Prostate gland (tissue), 2 donors: Measurements from ENCODE around the gene VPS13A. TPM values are rescaled to one million over a fixed set of nuclear protein-coding genes. Genes with fewer than 3 reads are reported as not detected.
"Not testable (repeated sequence)": the region's sequence is repeated elsewhere in the genome, so short reads cannot be mapped to it uniquely, and the experiment has no call there.

Experiments used
- DNase-seq: peaks from one replicate; pipeline ENCODE4 v3.0.0-alpha.2; 2019; ENCODE audit warnings: low spot score
- H3K27ac ChIP-seq, 2 donors: fragments of 200-600 bp; sonication (generic); 2 replicates each; pipeline ENCODE4 v1.5.1; 2017 to 2019
- H3K27me3 ChIP-seq: fragments of 200-600 bp; sonication (generic); replicated peaks from 2 replicates; pipeline ENCODE4 v1.5.1; 2019; ENCODE audit not compliant: insufficient read depth
- H3K36me3 ChIP-seq, 2 donors: fragments of 200-600 bp; sonication (generic); 1 replicate in 1 of 2; 2 replicates in 1 of 2; pipeline versions ENCODE4 v1.5.1 to v1.8.1; 2017 to 2019
- H3K4me1 ChIP-seq: fragments of 200-600 bp; sonication (generic); replicated peaks from 2 replicates; pipeline ENCODE4 v1.5.1; 2019
- H3K4me3 ChIP-seq, 2 donors: fragments of 200-600 bp; sonication (generic); 2 replicates each; pipeline ENCODE4 v1.5.1; 2017 to 2019
- H3K9me3 ChIP-seq: fragments of 200-600 bp; sonication (generic); 2 replicates; pipeline ENCODE4 v1.5.1; 2017
- CTCF ChIP-seq, 4 experiments: fragments of 200-600 bp in 2 of 4; fragments of 450-650 bp in 2 of 4; sonication (generic) in 2 of 4; IDR thresholded peaks; 1 replicate in 3 of 4; 2 replicates in 1 of 4; pipeline ENCODE4 v1.5.1; 2016 to 2019; ENCODE audit warnings: antibody characterized with exemption in 4 of 4, mild to moderate bottlenecking in 2 of 4, moderate library complexity in 2 of 4
- POLR2A ChIP-seq: fragments of 450-650 bp; IDR thresholded peaks from one replicate; pipeline ENCODE4 v1.6.1; 2016; ENCODE audit warnings: antibody characterized with exemption, mild to moderate bottlenecking
- POLR2AphosphoS5 ChIP-seq: sonication (generic); formaldehyde crosslinking; IDR thresholded peaks from one replicate; pipeline ENCODE4 v1.6.1; 2017; ENCODE audit warnings: antibody characterized with exemption
- WGBS: methylation state at CpG from one replicate; pipeline ENCODE4 v1.1.5; 2018; 5-methylcytosine and 5-hydroxymethylcytosine counted together
- intact Hi-C: fragments of 100-400 bp; cut with DNase I; formaldehyde crosslinking; loops from one replicate; pipeline ENCODE4 v1.14.2; 2022
- total RNA-seq, 2 donors: library from RNA; depleted of rRNA; stranded (reverse); fragments of >200 nt; gene quantifications; one replicate each; pipeline ENCODE4 v1.1.0, GENCODE V29; 2016

VPS13A gene
- total RNA-seq, 2 donors from 2014 or later: 22.7 to 25.2 TPM

- Histone ChIP-seq H3K9me3 (no peaks in the 10 kb centered on the region), H3K27ac (no peak overlapping the region), H3K4me3 (no peak overlapping the region), H3K27me3 (no peaks in the 10 kb centered on the region), H3K4me1 (no peaks in the 10 kb centered on the region), H3K36me3 (no peaks in the 10 kb centered on the region)
- intact Hi-C loops: loop anchor here (5.0 to 10.0 kb wide), 2 partner anchors 209 to 386 kb away; partner anchors contain the start of gene GNA14
- TF ChIP-seq POLR2A: no peak
- TF ChIP-seq POLR2AphosphoS5: no peak
- TF ChIP-seq CTCF (IDR thresholded peaks at IDR 0.05): no peak
- DNase-seq: no peak
- 78% methylated on average over 3 of the region's 3 CpGs for WGBS
These were observed 261.3 kb downstream of the VPS13A start for GRCh38 chr9:77438653-77439052.

GRCh38 chr9:77440057-77440456 is 262.7 kb downstream of the VPS13A start:
- Histone ChIP-seq H3K27me3 (no peaks in the 10 kb centered on the region), H3K4me3 (no peak overlapping the region), H3K9me3 (no peaks in the 10 kb centered on the region), H3K4me1 (no peaks in the 10 kb centered on the region), H3K27ac (no peak overlapping the region), H3K36me3 (no peaks in the 10 kb centered on the region)
- no peak for DNase-seq
- WGBS: 40% methylated on average over 10 of the region's 10 CpGs
- TF ChIP-seq POLR2AphosphoS5 (no peak), CTCF (IDR thresholded peaks at IDR 0.05) (no peak), POLR2A (no peak)
- intact Hi-C loops: no loop called here

GRCh38 chr9:77441124-77441523 is 263.8 kb downstream of the VPS13A start:
- H3K4me1 ChIP-seq, intact Hi-C loops, H3K4me3 ChIP-seq, H3K27me3 ChIP-seq, H3K9me3 ChIP-seq, H3K36me3 ChIP-seq, H3K27ac ChIP-seq, DNase-seq: not testable (repeated sequence)
- 83% methylated on average over 7 of the region's 7 CpGs for WGBS

GRCh38 chr9:77442436-77442835 is 265.1 kb downstream of the VPS13A start:
- H3K4me3 ChIP-seq: no peak overlapping the region
- no peak for DNase-seq
- no peaks in the 10 kb centered on the region for H3K27me3 ChIP-seq
- WGBS: 92% methylated on average over 1 of the region's 1 CpG
- intact Hi-C loops: no loop called here
- no peak overlapping the region for H3K27ac ChIP-seq
- H3K36me3 ChIP-seq: no peaks in the 10 kb centered on the region
- H3K4me1 ChIP-seq: no peaks in the 10 kb centered on the region
- TF ChIP-seq CTCF (IDR thresholded peaks at IDR 0.05) (no peak), POLR2A (no peak), POLR2AphosphoS5 (no peak)
- H3K9me3 ChIP-seq: no peaks in the 10 kb centered on the region

- WGBS: 88% methylated on average over 1 of the region's 1 CpG
- H3K27me3 ChIP-seq: no peaks in the 10 kb centered on the region
- no peak overlapping the region for H3K27ac ChIP-seq
- no peak overlapping the region for H3K4me3 ChIP-seq
- H3K36me3 ChIP-seq: no peaks in the 10 kb centered on the region
- TF ChIP-seq CTCF (IDR thresholded peaks at IDR 0.05) (no peak), POLR2AphosphoS5 (no peak), POLR2A (no peak)
- intact Hi-C loops: no loop called here
- no peaks in the 10 kb centered on the region for H3K9me3 ChIP-seq
- no peak for DNase-seq
- H3K4me1 ChIP-seq: no peaks in the 10 kb centered on the region
These were observed 270.3 kb downstream of the VPS13A start for GRCh38 chr9:77447646-77448045.
